Measurements from ENCODE around the gene DNAJB13.
"Not testable (repeated sequence)": the region's sequence is repeated elsewhere in the genome, so short reads cannot be mapped to it uniquely, and the experiment has no call there.

DNA sequence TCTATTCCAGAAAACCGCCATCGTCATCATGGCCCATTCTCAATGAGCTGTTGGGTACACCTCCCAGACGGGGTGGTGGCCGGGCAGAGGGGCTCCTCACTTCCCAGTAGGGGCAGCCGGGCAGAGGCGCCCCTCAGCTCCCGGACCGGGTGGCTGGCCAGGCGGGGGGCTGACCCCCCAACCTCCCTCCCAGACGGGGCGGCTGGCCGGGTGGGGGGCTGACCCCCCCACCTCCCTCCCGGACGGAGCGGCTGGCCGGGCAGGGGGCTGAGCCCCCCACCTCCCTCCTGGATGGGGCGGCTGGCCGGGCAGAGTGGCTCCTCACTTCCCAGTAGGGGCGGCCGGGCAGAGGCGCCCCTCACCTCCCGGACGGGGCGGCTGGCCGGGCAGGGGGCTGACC lies 14.8 kb upstream of the DNAJB13 start:
- not testable (repeated sequence) for TF ChIP-seq ZFP30, ZFP3, OSR1, ISL1, RARB (CRISPR knock-in tag; IDR thresholded peaks at IDR 0.05)
- TF ChIP-seq, protein P1, sequence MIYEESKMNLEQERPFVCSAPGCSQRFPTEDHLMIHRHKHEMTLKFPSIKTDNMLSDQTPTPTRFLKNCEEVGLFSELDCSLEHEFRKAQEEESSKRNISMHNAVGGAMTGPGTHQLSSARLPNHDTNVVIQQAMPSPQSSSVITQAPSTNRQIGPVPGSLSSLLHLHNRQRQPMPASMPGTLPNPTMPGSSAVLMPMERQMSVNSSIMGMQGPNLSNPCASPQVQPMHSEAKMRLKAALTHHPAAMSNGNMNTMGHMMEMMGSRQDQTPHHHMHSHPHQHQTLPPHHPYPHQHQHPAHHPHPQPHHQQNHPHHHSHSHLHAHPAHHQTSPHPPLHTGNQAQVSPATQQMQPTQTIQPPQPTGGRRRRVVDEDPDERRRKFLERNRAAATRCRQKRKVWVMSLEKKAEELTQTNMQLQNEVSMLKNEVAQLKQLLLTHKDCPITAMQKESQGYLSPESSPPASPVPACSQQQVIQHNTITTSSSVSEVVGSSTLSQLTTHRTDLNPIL (CRISPR knock-in tag; IDR thresholded peaks at IDR 0.05; ENCODE audit: low read depth): not testable (repeated sequence)

All from SK-N-SH treated with all-trans-retinoic acid at 6 μM for 48 hours (cell line).